Colon (tissue), 2 donors: Measurements from ENCODE around the gene CAMK2D.

Source experiments
- FAIRE-seq: peaks from 2 replicates; lab custom pipeline; 2012; peaks lifted over from hg19 to GRCh38; lab: Jason Lieb, UNC
- donor health status: control.
- donor health status: control.

CAMK2D gene

DNA sequence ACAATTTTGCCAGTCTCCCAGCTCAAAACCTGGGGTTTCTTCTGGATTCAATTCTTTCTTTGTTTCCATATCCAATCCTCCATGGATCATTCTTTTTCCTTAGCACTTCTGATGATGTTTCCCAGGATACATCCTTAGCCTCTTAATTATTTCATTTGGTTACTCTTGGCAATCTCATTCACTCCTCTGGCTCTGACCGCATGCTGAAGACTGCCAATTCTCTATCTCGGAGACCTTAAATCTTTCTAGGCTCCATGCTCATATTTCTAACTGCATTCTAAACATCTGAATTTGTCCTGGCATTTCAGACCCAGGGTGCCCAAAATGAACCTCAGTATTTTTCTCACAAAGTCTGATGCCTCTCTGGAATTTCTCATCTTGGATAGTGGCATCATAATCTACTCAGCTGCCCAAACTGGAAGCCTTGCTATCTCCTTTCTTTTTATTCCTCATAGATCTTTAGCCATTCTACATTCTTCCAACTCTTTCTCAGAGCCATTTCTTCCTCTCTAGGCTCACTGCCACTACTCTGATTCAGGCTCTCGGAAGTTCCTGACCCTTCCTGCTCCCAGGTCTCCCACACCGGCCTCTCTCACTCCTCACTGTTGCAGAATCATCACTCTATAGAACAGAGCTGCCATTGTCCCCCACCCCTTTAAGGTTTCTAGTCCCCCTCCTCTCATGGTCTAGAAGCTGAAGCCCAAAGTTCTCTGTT, 290.2 kb downstream of the CAMK2D start:
- no peak for FAIRE-seq

- no peak for FAIRE-seq
Observed at GRCh38 chr4:113469926-113470325, 291.6 kb downstream of the CAMK2D start.

- FAIRE-seq, result no peak
Observed at GRCh38 chr4:113469023-113469390, 292.5 kb downstream of the CAMK2D start.

- FAIRE-seq, result no peak
Observed at GRCh38 chr4:113468165-113469022, 293.1 kb downstream of the CAMK2D start.

GRCh38 chr4:113467581-113467980, 294.0 kb downstream of the CAMK2D start:
- FAIRE-seq, result no peak

DNA sequence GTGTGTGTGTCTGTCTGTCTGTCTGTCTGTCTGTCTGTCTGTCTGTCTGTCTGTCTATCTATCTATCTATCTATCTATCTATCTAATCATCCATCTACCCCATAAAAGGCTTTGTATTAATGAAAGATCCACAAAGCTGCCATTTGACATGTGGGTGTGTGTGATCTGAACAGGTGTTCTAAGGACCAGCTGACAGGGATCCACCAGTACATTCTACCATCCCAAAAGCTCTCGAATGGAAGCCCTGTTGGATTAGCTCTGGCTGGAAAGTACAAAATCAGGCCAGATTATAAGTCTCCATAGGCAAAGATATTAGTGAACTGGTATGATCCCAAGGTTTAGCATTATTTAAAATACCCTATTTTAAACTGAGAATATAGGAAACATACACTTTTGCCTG, 299.3 kb downstream of the CAMK2D start:
- no peak for FAIRE-seq

GRCh38 chr4:113461281-113461680, 300.3 kb downstream of the CAMK2D start:
- FAIRE-seq, result no peak

- FAIRE-seq, result no peak
Observed at GRCh38 chr4:113457886-113458285, 303.7 kb downstream of the CAMK2D start.

- no peak for FAIRE-seq
Observed at GRCh38 chr4:113457121-113457520, 304.4 kb downstream of the CAMK2D start.

- no peak for FAIRE-seq
Observed at GRCh38 chr4:113455061-113455460, 306.5 kb downstream of the CAMK2D start.

- FAIRE-seq, result no peak
Observed at GRCh38 chr4:113452868-113453620, 308.5 kb downstream of the CAMK2D start.

- no peak for FAIRE-seq
Observed at GRCh38 chr4:113452152-113452551, 309.4 kb downstream of the CAMK2D start.

- FAIRE-seq, result no peak
Observed at GRCh38 chr4:113450295-113451080, 311.1 kb downstream of the CAMK2D start.

DNA sequence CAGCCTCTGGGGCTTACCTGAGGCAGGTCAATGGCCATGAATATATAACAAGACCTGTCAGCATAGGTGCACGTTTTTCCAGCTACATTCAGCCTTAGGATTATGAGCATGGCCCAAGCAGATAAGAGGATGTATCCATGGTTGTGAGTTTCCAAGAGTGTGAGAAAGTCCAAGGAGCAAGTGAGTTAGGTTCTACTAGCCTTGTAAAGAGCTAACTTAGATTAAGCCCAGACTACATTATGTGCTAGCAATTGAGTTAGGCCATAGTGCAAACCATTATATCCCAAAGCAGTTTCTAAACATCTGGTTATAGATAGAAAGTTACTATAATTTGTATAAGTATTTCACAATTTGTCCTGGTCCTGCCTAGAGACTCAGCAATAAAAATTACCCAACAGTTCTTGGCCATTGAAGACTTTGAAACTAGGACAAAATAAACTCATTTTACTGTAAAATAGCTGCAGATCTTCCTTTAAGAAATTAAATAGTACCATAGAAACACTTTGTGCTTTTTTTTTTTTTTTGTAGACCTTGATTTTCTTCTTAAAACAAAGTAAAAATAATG, 312.0 kb downstream of the CAMK2D start:
- FAIRE-seq, result no peak

DNA sequence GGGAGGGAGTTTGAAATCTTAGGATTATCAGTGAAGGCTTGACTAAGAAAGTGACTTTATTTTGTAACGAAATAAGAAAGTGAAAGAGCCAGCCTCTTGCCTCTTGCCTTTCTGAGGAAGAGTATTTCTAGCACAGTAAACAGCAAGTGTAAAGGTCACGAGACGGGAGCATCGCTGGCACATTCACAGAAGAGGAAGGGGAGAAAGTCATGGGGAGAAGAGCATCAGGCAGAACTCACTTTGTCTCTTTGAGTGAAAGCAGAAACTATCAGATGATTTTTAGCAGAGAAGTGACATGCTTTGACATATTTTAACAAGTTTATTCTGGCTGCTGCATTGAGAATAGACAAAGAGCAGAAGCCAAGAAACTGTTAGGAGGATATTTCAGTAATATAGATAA, 313.8 kb downstream of the CAMK2D start:
- no peak for FAIRE-seq

DNA sequence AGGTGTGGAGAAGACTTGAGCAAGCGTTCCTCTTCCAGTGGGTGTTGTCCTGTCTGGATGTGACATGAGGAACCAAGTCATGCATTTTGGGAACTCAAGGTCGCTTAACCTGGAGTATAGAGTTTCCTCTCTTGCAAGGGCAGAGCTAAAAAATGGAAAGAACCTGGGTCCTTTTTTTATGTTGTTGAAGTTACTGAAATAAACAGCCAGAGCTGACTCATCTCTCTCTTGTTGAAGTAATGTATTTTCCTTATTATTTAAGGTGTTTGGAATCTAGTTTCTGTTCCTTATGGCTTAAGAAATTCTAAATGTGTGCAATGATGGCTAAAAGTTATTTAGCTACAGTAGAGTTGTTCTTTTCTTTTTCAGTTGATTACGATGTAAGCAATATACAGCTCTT, 314.5 kb downstream of the CAMK2D start:
- FAIRE-seq, result no peak

GRCh38 chr4:113446019-113446418, 315.5 kb downstream of the CAMK2D start:
- no peak for FAIRE-seq

- no peak for FAIRE-seq
Observed at GRCh38 chr4:113445286-113445685, 316.3 kb downstream of the CAMK2D start.

DNA sequence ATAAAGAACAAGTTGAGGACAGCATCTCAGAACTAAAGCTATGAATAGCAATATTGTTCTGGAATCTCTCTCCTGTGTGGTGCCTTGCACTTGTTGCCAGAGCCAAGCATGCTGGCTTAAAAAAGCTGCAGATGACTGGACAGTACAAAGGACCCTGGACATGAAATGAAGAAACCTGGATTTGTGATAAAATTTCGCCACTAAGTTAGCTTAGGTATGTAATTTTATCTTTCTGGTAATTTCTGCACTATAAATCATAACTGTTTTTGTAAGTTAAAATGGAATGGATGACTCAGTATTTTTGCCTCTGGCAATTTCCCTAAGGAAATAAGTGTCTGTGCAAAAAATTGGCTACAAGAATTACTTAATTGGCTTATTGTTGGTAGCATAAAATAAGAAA, 317.2 kb downstream of the CAMK2D start:
- no peak for FAIRE-seq

DNA sequence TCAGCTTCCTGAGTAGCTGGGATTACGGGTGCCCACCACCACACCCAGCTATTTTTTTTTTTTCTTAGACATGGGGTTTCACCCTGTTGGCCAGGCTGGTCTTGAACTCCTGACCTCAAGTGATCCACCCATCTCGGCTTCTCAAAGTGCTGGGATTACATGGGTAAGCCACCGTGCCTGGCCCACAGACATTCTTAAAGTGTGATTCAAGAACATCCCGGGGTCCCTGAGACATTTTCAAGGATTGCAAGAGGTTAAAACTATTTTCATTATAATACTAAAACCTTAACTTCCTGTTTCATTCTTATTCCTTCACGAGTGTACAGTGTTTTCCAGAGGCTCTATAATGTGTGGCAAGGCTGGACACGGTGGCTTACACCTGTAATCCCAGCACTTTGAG, 318.7 kb downstream of the CAMK2D start:
- no peak for FAIRE-seq

DNA sequence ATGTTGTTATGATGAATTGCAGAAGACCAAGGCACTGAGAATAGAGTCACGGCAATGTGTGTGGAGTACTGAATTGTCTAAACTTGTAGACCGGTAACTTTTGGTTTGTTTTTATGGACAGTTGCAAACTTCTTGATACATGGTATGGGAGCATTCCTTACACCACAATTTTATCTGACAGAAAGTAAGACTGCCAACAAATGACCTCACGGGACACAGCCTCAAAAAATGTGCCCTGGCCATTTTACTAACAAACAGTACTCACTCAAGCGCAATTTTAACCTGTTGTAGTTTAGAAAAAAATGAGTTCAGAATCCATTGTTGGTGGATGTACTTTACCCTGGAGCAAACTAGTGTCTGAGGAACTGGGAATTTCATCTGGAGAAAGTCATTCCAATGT, 321.2 kb downstream of the CAMK2D start:
- no peak for FAIRE-seq

DNA sequence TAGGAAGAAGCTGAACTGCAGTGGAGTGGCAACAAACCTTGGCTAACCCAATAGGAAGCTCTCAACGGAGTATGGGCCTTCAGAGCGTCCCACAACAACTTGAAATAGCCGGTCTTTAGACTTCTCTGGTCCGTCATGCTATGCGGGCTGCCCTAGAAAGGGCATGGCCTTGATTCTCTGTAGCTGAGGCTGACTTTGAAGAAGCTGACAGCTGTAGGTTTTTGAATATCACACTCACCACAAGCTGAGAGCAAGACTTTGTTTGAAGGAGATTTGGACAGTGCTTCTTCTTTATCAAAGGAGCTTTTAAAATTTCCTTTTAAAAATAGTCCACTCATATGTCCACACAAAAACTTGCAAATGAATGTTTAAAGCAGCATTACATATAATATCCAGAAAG, 322.9 kb downstream of the CAMK2D start:
- FAIRE-seq, result no peak
